HEK293 (cell line): ENCODE results near the gene TRIM9.

Experiments used
- ZBTB17 ChIP-seq: fragments of 450-650 bp; formaldehyde crosslinking; IDR thresholded peaks from 2 replicates; pipeline ENCODE4 v1.5.1; 2016; ENCODE audit warnings: missing biosample characterization, missing genetic modification characterization
- ZNF660 ChIP-seq: fragments of 450-650 bp; IDR thresholded peaks from 2 replicates; pipeline ENCODE4 v1.5.1; 2018; ENCODE audit warnings: missing biosample characterization, mild to moderate bottlenecking, missing genetic modification characterization
- TF ChIP-seq, protein P1 (sequence below): fragments of 450-650 bp; formaldehyde crosslinking; IDR thresholded peaks from 2 replicates; pipeline ENCODE4 v1.5.1; 2016; ENCODE audit warnings: missing biosample characterization, missing genetic modification characterization
- TF ChIP-seq, protein P2 (sequence below): fragments of 450-650 bp; formaldehyde crosslinking; IDR thresholded peaks from 2 replicates; pipeline ENCODE4 v1.5.1; 2017; ENCODE audit warnings: missing biosample characterization, missing genetic modification characterization
- TF ChIP-seq, protein P3 (sequence below): fragments of 450-650 bp; formaldehyde crosslinking; IDR thresholded peaks from 2 replicates; pipeline ENCODE4 v1.5.1; 2016; ENCODE audit warnings: missing biosample characterization, missing genetic modification characterization, low read depth
- TF ChIP-seq, protein P4 (sequence below): fragments of 450-650 bp; formaldehyde crosslinking; IDR thresholded peaks from 2 replicates; pipeline ENCODE4 v1.5.1; 2016; ENCODE audit warnings: missing biosample characterization, missing genetic modification characterization

DNA sequence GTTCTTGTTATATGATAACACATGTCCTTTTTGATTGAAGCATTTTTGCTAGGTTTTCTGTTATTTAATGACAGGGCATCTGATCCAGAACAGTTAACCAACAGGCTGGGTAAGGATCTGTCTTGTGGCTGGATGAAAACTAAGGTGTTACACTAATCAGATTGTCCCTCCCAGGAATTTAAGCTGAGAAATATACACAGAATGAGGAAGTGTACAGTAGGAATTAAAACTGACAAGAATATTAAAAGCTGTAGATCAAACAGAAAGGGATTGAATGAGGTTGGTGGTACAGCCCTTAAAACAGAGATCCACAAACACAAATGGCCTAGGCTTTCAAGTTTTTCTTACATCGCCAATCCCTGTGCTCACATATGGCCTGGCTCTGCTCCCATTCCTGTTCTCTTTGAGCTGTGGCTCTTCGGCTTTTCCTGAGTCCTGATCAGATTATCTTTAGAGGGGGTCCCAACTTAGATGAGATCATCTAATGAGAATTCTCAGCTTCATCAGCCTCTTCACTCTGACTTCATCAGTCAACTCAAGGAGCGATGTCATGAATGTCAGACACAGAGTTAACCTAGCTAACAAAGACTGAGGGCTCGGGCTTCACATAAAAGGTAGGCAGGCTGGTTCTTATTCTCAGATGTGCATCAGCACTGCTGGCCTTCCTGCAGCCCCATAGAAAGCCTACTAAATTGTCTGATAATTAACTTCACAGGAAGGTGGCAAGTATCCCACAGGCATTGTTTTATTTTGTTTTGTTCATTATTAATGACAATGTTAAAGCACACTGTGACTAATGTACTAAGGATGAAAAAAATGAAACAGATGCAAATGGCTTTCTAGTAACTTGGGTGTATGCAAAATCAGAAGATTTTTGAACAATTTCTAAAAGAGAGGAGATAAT, 162.1 kb downstream of the TRIM9 start:
- TF ChIP-seq, protein P1, sequence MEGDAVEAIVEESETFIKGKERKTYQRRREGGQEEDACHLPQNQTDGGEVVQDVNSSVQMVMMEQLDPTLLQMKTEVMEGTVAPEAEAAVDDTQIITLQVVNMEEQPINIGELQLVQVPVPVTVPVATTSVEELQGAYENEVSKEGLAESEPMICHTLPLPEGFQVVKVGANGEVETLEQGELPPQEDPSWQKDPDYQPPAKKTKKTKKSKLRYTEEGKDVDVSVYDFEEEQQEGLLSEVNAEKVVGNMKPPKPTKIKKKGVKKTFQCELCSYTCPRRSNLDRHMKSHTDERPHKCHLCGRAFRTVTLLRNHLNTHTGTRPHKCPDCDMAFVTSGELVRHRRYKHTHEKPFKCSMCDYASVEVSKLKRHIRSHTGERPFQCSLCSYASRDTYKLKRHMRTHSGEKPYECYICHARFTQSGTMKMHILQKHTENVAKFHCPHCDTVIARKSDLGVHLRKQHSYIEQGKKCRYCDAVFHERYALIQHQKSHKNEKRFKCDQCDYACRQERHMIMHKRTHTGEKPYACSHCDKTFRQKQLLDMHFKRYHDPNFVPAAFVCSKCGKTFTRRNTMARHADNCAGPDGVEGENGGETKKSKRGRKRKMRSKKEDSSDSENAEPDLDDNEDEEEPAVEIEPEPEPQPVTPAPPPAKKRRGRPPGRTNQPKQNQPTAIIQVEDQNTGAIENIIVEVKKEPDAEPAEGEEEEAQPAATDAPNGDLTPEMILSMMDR (tag by site-specific recombination) = no peak
- TF ChIP-seq, protein P2, sequence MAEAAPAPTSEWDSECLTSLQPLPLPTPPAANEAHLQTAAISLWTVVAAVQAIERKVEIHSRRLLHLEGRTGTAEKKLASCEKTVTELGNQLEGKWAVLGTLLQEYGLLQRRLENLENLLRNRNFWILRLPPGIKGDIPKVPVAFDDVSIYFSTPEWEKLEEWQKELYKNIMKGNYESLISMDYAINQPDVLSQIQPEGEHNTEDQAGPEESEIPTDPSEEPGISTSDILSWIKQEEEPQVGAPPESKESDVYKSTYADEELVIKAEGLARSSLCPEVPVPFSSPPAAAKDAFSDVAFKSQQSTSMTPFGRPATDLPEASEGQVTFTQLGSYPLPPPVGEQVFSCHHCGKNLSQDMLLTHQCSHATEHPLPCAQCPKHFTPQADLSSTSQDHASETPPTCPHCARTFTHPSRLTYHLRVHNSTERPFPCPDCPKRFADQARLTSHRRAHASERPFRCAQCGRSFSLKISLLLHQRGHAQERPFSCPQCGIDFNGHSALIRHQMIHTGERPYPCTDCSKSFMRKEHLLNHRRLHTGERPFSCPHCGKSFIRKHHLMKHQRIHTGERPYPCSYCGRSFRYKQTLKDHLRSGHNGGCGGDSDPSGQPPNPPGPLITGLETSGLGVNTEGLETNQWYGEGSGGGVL (tag by site-specific recombination) = no peak
- TF ChIP-seq ZBTB17 (tag by site-specific recombination) (no peak), ZNF660 (no peak)
- TF ChIP-seq, protein P3, sequence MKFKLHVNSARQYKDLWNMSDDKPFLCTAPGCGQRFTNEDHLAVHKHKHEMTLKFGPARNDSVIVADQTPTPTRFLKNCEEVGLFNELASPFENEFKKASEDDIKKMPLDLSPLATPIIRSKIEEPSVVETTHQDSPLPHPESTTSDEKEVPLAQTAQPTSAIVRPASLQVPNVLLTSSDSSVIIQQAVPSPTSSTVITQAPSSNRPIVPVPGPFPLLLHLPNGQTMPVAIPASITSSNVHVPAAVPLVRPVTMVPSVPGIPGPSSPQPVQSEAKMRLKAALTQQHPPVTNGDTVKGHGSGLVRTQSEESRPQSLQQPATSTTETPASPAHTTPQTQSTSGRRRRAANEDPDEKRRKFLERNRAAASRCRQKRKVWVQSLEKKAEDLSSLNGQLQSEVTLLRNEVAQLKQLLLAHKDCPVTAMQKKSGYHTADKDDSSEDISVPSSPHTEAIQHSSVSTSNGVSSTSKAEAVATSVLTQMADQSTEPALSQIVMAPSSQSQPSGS (tag by site-specific recombination) = peak; percentile 40; the same call in 1 of the 2 replicates
- TF ChIP-seq, protein P4, sequence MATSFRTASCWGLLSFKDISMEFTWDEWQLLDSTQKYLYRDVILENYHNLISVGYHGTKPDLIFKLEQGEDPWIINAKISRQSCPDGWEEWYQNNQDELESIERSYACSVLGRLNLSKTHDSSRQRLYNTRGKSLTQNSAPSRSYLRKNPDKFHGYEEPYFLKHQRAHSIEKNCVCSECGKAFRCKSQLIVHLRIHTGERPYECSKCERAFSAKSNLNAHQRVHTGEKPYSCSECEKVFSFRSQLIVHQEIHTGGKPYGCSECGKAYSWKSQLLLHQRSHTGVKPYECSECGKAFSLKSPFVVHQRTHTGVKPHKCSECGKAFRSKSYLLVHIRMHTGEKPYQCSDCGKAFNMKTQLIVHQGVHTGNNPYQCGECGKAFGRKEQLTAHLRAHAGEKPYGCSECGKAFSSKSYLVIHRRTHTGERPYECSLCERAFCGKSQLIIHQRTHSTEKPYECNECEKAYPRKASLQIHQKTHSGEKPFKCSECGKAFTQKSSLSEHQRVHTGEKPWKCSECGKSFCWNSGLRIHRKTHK = no peak
